ENCODE results near the gene UBE2C.

Gene UBE2C

GRCh38 chr20:45833883-45834796 lies 21.7 kb downstream of the UBE2C start:
- peak; percentile 37 to 43 for DNase-seq

GRCh38 chr20:45834797-45835161 lies 22.3 kb downstream of the UBE2C start:
- DNase-seq: no peak

DNA sequence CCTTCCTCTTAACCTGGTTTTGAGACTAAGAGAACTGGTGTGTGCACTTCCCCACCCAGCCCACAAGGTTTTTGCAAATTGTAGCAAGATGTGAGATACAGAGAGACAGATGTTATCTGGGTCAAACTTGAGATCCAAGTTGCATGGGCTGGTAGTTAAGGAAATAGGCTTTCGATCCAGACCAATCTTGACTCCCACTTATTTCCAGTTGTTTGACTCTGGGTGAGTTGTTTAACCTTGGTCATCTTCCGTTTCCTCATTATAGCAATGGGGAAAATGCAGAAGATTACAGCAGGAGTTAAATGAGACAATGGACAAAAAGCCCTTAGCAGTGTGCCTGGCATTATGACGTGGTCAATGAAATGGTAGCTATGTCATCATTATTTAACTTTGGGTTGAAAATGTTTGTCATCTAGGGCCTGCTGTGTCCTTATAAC lies 22.9 kb downstream of the UBE2C start:
- no peak for DNase-seq

DNA sequence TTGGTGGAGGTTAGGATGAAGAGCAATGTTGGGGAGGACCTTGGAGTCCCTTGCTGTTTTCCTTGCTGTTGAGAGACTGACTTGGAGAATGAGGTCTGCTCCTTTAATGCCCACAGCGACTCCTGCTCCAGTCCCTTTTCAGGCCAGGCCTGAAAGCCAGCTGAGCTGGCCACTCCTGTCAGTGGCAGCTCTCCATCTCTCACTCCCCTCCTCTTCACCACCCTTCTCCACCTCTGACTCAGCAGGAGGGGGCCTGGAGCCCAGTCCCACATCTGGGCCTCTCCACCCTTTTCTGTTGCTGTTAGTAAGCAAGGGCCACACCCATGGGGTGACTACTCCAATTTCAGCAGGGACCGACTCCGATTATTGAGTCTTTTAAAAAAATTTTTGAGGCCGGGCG lies 23.4 kb downstream of the UBE2C start:
- no peak for DNase-seq

GRCh38 chr20:45836841-45837240 lies 24.4 kb downstream of the UBE2C start:
- DNase-seq: no peak

DNA sequence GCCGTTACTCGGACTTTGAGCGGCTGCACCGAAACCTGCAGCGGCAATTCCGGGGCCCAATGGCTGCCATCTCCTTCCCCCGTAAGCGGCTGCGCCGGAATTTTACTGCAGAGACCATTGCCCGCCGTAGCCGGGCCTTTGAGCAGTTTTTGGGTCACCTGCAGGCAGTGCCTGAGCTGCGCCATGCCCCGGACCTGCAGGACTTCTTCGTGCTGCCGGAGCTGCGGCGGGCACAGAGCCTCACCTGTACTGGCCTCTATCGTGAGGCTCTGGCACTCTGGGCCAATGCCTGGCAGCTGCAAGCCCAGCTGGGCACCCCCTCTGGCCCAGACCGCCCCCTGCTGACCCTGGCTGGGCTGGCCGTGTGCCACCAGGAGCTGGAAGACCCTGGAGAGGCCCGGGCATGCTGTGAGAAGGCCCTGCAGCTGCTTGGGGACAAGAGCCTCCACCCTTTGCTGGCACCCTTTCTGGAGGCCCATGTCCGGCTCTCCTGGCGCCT lies 28.3 kb downstream of the UBE2C start:
- no peak for DNase-seq

DNA sequence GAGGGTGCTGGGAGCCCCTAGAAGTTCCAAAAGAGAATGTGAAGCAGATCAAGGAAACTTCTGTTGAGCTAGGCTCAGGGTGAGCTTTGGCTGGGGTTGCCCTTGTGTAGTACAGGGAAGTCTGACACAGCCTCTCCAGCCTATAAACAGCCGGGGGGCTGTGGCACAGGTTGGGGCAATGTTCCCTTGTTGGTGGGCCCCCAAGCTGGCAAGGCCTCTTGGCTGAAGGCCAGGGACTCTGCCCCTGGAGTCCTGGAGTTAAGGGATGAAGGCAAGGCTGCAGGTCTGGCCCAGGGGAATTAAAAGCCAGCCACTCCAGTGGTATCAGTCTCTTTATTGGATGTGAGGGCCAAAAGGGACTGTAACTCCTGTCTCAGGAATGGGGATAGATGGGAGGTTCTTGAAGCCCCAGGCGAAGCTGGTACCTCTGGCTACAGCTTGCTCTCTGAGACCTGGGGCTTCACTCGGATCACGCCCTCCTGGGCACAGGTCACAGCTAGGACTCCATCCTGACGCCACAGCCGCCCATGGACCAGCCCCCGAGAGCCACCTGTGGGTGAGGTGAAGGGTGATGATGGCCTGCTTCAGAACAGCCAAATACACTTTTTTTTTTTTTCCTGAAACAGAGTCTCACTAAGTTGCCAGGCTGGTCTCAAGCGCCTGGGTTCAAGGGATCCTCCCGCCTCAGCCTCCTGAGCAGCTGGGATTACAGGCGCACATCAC lies 29.1 kb downstream of the UBE2C start:
- no peak for DNase-seq

DNA sequence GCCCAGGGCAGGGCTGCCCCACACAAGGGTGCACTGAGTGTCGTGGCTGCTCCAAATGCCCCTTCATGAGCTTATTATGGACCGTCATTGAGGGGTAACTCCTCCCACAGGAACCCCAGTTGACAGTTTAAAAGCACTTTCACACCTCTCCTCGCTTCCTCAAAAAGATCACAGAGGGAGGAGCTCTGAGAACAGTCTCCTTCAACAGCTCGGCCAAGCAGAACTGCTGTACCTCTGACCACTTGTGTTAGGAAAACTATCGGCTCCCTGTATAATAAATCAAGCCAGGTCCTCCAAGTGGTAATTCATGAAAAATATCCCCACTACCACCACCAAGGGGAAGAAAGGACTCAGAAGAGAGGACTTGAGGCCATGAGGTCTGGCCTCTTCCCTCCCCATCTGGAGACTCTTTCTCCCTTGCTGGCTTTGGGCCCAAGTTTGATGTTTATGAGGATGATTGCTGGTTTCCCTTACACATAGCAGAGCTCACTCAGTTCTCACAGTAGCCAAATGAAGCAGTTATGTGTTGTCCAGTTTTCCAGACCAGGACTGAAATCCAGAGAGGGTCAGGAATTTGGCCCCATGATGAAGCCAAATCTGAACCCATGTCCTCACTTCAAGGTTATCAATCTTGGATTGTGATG lies 29.8 kb downstream of the UBE2C start:
- no peak for DNase-seq

DNA sequence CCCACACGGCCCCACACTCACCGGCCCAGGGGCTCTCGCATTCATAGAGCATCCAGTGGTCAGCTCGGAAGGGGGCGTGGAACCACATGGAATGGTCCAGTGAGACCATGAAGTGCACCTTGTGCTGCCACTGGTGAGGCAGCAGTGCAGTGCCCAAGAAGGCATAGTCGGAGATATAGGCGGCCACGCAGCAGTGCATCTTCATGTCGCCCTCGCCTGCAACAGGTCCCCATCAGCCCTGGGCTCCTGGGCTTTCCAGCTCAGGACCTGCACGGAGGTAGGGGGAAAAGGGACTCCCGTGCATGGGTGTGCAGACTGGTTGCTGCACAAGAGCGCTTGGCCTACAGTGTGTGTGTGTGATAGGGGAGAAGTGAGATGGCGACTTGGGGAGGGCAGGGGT lies 31.1 kb downstream of the UBE2C start:
- DNase-seq: no peak

DNA sequence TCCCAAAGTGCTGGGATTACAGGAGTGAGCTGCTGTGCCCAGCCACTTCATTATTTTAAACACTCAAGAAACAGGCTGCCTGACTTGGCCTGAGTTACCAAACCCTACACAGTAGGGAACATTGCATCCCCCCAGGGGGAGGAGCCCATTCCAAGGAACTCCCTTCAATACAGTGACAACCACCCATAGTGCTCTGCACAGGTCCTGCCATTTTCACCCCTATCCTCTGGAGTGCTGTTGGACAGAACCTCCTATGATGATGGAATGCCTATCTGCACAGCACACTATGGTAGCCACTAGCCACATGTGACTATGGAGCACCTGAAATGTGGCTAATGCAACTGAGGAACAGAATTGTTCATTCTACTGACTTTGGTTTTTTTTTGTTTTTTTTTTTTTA lies 33.0 kb downstream of the UBE2C start:
- no peak for DNase-seq

GRCh38 chr20:45848421-45848820 lies 36.0 kb downstream of the UBE2C start:
- no peak for DNase-seq

- no peak for DNase-seq
These were observed 36.6 kb downstream of the UBE2C start for GRCh38 chr20:45848969-45849582.

GRCh38 chr20:45850238-45850637 lies 37.8 kb downstream of the UBE2C start:
- no peak for DNase-seq

- DNase-seq: no peak
These were observed 38.5 kb downstream of the UBE2C start for GRCh38 chr20:45850926-45851325.

DNA sequence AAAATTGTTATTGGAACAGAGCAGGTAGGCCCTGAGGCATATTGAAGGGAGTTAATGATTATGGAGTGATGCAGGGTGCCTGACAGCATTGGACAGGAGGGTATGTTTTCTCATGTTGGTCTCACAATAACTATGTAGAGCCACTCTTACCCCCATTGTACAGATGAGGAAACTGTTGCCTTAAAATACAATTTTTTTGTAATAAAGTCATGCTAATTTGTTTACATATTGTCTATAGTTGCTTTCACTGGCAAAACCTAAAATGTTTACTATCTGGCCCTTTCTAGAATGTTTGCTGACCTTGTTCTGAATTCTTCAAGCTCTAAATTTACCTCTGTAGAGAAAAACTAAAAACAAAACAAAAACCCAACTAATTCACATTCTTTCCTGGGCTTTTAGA lies 39.1 kb downstream of the UBE2C start:
- no peak for DNase-seq

DNA sequence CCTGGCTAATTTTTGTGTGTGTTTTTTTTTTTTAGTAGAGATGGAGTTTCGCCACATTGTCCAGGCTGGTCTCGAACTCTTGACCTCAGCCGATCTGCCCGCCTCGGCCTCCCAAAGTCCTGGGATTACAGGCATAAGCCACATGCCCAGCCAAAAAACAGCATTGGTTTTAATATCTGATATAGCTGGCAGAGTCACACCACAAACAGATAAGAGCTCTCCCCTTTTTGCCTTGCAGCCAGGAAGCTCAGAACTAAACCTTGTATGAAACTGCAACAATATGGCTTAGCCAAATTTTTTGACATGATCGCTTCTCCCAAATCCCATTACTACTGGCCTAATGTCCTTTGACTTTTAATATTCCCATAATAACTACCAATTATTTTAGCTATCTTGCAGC lies 39.9 kb downstream of the UBE2C start:
- no peak for DNase-seq

DNA sequence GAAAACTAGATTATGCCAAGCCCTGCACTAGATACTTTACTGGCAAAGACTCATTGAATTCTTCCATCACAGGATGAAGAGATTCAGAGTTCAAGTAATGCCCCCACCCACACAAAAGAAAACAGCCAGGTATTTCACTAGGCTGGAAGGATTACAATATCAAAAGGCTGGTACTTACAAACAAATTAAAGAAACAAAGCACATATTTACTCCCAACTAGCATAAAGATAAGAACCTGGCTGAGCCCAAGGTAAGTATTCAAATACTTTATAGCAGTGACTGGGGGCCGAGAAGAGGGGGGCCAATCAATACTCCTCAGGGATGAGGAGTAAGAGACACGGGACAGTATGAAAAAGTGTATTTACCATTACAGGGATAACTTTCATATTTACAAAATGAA lies 41.0 kb downstream of the UBE2C start:
- DNase-seq: no peak

- DNase-seq: peak; percentile 91 to 97
These were observed 44.9 kb downstream of the UBE2C start, which contains the start of the genes ACOT8 and ZSWIM3 for GRCh38 chr20:45857114-45857881. ACOT8 (minus strand) TSS chr20:45857392; CDS start chr20:45857315, 77 bp downstream. ZSWIM3 (plus strand) TSS chr20:45857614; CDS start chr20:45857826, 212 bp downstream.

DNA sequence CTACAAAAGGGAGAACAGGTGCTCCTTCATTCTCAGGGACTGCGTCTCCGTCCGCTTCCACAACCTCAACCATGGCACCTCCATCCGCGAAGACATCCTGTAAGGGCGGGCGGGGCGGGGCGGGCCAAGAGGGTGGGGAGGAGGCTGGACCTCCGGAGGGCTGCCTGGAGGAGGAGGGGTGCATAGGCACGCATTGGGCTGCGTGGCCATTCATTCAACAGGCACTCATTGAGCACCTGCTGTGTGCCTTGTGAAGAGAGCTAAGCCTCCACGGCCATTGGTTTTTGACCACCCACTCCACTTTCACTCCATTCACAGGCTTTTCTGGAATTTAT lies 45.4 kb downstream of the UBE2C start:
- DNase-seq: no peak

GRCh38 chr20:45859916-45860315 lies 47.5 kb downstream of the UBE2C start:
- no peak for DNase-seq

- DNase-seq: no peak
These were observed 48.2 kb downstream of the UBE2C start for GRCh38 chr20:45860560-45861220.

All from activated CD4-positive, alpha-beta T cell treated with anti-CD3 and anti-CD28 coated beads for 4 hours (primary cell).